Esophagus (tissue), 2 donors: ENCODE results near the gene LIG3. TPM values are rescaled to one million over a fixed set of nuclear protein-coding genes. Genes with fewer than 3 reads are reported as not detected.

ENCODE experiments used
- H3K27ac ChIP-seq, 2 donors: one replicate each; pipeline ENCODE4 v1.5.1; 2013; ENCODE audit warnings: low read depth in 2 of 2, mild to moderate bottlenecking in 2 of 2, inconsistent platforms in 1 of 2, low read length in 1 of 2, moderate library complexity in 1 of 2
- H3K27me3 ChIP-seq, 2 donors: one replicate each; pipeline ENCODE4 v1.6.1; 2013; ENCODE audit warnings: low read length in 2 of 2, control low read depth in 1 of 2, mild to moderate bottlenecking in 1 of 2; ENCODE audit not compliant: insufficient read depth in 2 of 2, control insufficient read depth in 1 of 2
- H3K36me3 ChIP-seq, 2 donors: one replicate each; pipeline ENCODE4 v1.6.1; 2013; ENCODE audit warnings: low read length in 1 of 2; ENCODE audit not compliant: control insufficient read depth in 2 of 2, insufficient read depth in 2 of 2
- H3K4me1 ChIP-seq, 2 donors: one replicate each; pipeline ENCODE4 v1.6.1; 2013; ENCODE audit warnings: low read length in 1 of 2; ENCODE audit not compliant: control insufficient read depth in 2 of 2, insufficient read depth in 2 of 2
- H3K4me3 ChIP-seq, 2 donors: one replicate each; pipeline ENCODE4 v1.5.1; 2013; ENCODE audit warnings: low read length in 2 of 2, mild to moderate bottlenecking in 2 of 2, low read depth in 1 of 2, moderate library complexity in 1 of 2
- H3K9me3 ChIP-seq, 2 donors: one replicate each; pipeline ENCODE4 v1.6.1; 2013; ENCODE audit warnings: mild to moderate bottlenecking in 2 of 2, low read depth in 1 of 2, low read length in 1 of 2, moderate library complexity in 1 of 2; ENCODE audit not compliant: control insufficient read depth in 2 of 2, insufficient read depth in 1 of 2
- WGBS, 2 donors: extraction: QIAGEN DNeasy Blood & Tissue Kit; methylation state at CpG; one replicate each; pipeline ENCODE4 v1.1.7; 2013; 5-methylcytosine and 5-hydroxymethylcytosine counted together
- polyA plus RNA-seq, 2 donors: library from polyadenylated mRNA; stranded (reverse); fragments of 200-250 nt; gene quantifications; one replicate each; pipeline ENCODE4 v1.2.3, GENCODE V29; 2013
- donor health status: healthy with polysubstance abuse.
- donor health status: Bipolar disorder and iron deficiency.

Gene LIG3
- polyA plus RNA-seq, 2 donors, result 6.2 to 9.2 TPM

DNA sequence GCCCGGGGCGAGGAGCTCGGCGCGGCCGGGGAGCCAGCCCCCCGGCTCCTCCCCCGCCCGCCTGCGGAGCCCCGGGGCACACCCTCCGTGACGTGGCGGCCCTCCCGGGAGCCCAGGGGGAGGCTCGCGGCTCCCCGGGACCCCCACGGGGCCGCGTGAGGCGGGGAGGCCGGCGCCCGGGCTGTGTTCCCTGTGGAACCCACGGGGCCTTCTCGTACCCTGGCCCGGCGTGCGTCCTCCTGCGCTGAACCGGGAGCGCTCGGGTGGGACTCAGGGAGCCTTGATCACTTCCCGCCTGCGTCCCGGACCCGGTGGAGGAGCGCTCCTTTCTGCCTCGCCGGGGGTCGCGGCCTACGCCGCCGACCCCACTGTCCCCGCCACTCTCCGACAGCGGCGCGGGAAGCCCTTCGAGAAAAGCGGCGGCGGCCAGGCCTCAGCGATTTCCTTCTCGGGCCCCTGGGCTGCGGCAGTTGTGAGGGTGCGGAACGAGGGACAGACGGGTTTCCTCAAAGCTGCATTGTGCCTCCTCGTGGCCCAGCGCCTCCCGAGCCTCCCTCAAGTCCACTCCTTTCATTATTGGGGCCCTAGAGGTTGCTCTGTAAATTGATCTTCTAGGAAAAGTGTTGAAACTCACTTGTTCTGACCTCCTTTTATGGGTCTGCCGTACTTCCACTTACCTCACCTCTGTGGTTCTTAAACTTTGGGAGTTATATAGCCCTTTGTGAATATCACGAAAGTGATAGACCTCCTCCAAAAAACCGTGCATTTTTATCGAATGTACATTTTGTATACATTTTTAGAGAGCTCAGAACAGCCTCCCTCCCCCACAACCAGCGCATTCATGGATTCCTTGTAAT is 597 bp downstream of the LIG3 start:
- H3K4me1 ChIP-seq, result peaks cover 0 to 5% of the 10 kb centered on the region in 2 donors
- no peaks in the 10 kb centered on the region for H3K27me3 ChIP-seq
- H3K9me3 ChIP-seq, result no peaks in the 10 kb centered on the region
- no peaks in the 10 kb centered on the region for H3K36me3 ChIP-seq
- 0 to 1% methylated on average over 53 to 69 of the region's 69 CpGs for whole genome bisulfite sequencing, 2 donors
- H3K27ac ChIP-seq, result peak overlapping the region; percentile 94 to 99
- peak overlapping the region; percentile 69 to 90 for H3K4me3 ChIP-seq

DNA sequence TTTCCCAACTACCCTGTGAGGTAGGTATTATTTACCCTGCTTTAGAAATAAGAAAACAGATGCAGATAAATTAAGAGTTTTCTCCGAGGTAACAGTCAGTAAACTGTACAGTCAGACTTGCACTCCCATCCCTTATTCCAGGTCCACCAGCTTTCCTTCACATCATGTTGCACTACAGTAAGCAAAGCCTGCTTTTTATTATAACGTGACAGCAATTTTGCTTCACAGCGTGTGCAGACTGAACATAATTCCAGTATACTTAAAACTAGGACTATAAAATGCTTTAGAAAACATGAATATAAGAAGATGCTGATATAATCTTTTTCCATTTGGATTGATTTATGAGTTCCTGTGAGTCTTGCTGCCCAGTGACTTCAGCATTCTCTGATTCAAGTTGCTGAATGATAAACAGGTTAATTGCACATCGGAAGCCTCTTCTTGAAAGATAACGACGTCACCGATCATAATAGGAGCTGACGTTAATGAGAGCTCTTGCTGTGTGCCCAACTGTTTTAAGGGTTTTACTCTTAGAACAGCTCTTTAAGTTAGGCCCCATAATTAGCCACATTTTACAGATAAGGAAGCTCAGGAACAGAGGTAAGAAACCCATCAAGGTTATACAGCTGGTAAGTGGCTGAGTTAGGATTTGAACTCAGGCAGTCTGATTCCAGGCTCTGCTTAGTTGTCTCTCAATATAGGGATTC is 1.4 kb downstream of the LIG3 start:
- Histone ChIP-seq H3K36me3 (no peaks in the 10 kb centered on the region), H3K9me3 (no peaks in the 10 kb centered on the region), H3K4me3 (peak overlapping the region; percentile 69 to 90), H3K4me1 (peaks cover 0 to 5% of the 10 kb centered on the region in 2 donors), H3K27ac (peak overlapping the region; percentile 94 to 99), H3K27me3 (no peaks in the 10 kb centered on the region)
- WGBS, 2 donors, result 12 to 15% methylated on average over 8 of the region's 8 CpGs

DNA sequence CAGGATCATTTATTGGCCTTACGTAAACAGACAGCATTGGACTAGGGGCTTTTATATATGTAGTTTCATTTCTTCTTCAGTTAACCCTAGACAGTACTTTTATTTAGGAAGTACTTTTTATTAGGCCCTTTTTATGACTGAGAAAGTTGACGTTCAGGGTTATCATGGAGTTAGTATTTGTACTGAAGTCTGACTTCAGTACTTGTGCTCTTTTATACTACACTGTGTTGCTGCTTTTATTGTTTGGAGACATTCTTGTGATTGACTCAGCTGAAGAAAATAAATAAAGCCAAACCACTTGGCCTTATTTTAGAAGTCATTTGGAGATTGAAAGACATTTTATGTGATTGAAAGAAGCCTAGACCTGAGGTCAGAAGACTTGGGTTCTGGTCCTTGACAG is 6.9 kb downstream of the LIG3 start:
- no peaks in the 10 kb centered on the region for H3K9me3 ChIP-seq
- peaks cover 2 to 5% of the 10 kb centered on the region in 2 donors for H3K4me1 ChIP-seq
- WGBS, 2 donors, result 89% methylated on average over 2 of the region's 2 CpGs
- H3K36me3 ChIP-seq, result peaks cover 7 to 9% of the 10 kb centered on the region in 2 donors
- no peak overlapping the region for H3K27ac ChIP-seq
- no peaks in the 10 kb centered on the region for H3K27me3 ChIP-seq
- no peak overlapping the region for H3K4me3 ChIP-seq

DNA sequence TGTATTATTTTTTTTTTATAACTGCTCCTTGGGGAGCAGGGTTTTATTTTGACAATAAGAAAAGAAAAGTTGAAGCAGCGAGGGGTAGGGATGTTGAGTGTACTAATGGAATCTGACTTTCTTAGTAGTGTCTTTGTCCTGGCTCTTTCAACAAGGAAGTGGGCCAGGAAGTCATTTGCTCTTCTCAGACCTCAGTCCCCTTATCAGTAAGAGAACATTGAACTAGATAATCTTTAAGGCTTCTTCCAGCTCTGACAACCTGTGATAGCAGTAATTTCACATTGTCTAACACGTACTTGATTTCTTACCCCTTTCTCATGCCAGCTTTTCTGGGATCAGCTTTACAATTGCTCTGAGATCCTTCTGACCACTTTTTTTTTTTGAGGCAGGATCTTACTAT is 8.3 kb downstream of the LIG3 start:
- Histone ChIP-seq H3K9me3 (no peaks in the 10 kb centered on the region), H3K27ac (no peak overlapping the region), H3K36me3 (peaks cover 7 to 15% of the 10 kb centered on the region in 2 donors), H3K4me1 (peaks cover 0 to 2% of the 10 kb centered on the region in 2 donors), H3K4me3 (no peak overlapping the region), H3K27me3 (no peaks in the 10 kb centered on the region)
- WGBS, 2 donors, result 89 to 93% methylated on average over 2 of the region's 2 CpGs

DNA sequence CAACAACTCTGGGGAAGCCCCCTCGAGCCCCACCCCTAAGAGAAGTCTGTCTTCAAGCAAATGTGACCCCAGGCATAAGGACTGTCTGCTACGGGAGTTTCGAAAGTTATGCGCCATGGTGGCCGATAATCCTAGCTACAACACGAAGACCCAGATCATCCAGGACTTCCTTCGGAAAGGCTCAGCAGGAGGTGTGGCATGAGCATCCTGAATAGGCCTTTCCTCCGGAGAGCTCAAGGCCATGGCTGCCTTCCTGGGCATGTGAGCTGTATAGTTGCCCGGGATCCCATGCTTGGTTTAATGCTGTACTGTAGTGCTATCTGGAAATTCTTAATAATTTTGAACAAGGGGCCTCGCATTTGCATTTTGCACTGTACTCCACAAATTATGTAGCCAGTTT is 9.2 kb downstream of the LIG3 start:
- Histone ChIP-seq H3K4me1 (peaks cover 0 to 2% of the 10 kb centered on the region in 2 donors), H3K4me3 (no peak overlapping the region), H3K27ac (no peak overlapping the region), H3K27me3 (no peaks in the 10 kb centered on the region), H3K36me3 (peaks cover 7 to 19% of the 10 kb centered on the region in 2 donors), H3K9me3 (no peaks in the 10 kb centered on the region)
- WGBS, 2 donors, result 90 to 92% methylated on average over 10 of the region's 10 CpGs

DNA sequence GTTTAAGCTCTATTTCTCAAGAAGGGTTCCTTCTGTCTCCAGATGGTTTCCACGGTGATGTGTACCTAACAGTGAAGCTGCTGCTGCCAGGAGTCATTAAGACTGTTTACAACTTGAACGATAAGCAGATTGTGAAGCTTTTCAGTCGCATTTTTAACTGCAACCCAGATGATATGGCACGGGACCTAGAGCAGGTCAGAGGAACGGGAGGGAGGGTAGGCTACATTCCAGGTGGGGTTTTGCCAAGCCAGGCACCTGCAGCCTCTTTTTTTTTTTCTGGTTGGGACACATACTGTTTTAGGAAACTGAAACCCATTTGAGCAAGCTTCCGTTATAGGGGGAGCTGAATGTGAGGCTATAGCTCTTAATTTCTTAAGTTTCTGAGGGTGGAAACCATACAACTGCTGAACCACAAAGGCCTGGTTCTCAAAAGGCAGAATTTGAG is 10.6 kb downstream of the LIG3 start:
- H3K27ac ChIP-seq, result no peak overlapping the region
- H3K27me3 ChIP-seq, result no peaks in the 10 kb centered on the region
- 40 to 53% methylated on average over 6 of the region's 6 CpGs for WGBS, 2 donors
- H3K4me1 ChIP-seq, result peaks cover 0 to 2% of the 10 kb centered on the region in 2 donors
- no peaks in the 10 kb centered on the region for H3K9me3 ChIP-seq
- peaks cover 11 to 26% of the 10 kb centered on the region in 2 donors for H3K36me3 ChIP-seq
- no peak overlapping the region for H3K4me3 ChIP-seq

DNA sequence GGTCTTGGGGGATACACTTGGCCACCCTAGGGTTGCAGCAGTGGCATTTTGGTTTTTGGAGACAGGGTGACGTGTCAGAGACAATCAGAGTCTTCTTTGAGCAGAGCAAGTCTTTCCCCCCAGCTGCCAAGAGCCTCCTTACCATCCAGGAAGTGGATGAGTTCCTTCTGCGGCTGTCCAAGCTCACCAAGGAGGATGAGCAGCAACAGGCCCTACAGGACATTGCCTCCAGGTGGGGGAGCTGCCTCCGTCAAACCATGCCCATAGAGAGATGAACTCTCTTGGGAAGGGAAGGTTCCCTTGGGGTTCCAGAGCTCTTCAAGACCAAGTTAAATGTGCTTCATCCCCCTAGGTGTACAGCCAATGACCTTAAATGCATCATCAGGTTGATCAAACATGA is 11.3 kb downstream of the LIG3 start:
- no peak overlapping the region for H3K4me3 ChIP-seq
- peaks cover 0 to 2% of the 10 kb centered on the region in 2 donors for H3K4me1 ChIP-seq
- WGBS, 2 donors, result 84 to 90% methylated on average over 3 of the region's 3 CpGs
- H3K9me3 ChIP-seq, result no peaks in the 10 kb centered on the region
- H3K27me3 ChIP-seq, result no peaks in the 10 kb centered on the region
- H3K27ac ChIP-seq, result no peak overlapping the region
- H3K36me3 ChIP-seq, result peaks cover 11 to 28% of the 10 kb centered on the region in 2 donors

DNA sequence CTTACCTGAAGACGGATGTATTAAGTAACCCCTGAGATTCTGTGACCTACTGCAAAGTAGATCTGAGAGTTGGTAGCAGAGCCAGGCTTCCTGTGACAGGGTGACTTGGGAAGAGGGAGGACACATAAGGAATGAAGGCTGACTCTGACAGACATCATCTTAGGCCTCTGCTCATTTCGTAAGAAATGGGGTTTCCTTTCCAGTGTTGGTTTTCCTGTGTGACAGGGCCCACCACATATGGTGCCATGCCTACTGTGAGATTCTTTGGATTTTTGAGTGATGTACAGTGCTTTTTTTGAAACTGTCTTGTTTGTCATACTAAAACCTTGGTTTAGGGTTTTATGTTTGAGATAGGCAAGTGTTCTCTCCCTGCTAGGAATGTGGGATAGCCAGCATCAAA is 12.7 kb downstream of the LIG3 start:
- no peak overlapping the region for H3K27ac ChIP-seq
- no peaks in the 10 kb centered on the region for H3K27me3 ChIP-seq
- H3K4me3 ChIP-seq, result no peak overlapping the region
- WGBS, 2 donors, result 71 to 75% methylated on average over 2 of the region's 2 CpGs
- no peaks in the 10 kb centered on the region for H3K9me3 ChIP-seq
- H3K36me3 ChIP-seq, result peaks cover 11 to 28% of the 10 kb centered on the region in 2 donors
- H3K4me1 ChIP-seq, result peaks cover 2 to 4% of the 10 kb centered on the region in 2 donors

DNA sequence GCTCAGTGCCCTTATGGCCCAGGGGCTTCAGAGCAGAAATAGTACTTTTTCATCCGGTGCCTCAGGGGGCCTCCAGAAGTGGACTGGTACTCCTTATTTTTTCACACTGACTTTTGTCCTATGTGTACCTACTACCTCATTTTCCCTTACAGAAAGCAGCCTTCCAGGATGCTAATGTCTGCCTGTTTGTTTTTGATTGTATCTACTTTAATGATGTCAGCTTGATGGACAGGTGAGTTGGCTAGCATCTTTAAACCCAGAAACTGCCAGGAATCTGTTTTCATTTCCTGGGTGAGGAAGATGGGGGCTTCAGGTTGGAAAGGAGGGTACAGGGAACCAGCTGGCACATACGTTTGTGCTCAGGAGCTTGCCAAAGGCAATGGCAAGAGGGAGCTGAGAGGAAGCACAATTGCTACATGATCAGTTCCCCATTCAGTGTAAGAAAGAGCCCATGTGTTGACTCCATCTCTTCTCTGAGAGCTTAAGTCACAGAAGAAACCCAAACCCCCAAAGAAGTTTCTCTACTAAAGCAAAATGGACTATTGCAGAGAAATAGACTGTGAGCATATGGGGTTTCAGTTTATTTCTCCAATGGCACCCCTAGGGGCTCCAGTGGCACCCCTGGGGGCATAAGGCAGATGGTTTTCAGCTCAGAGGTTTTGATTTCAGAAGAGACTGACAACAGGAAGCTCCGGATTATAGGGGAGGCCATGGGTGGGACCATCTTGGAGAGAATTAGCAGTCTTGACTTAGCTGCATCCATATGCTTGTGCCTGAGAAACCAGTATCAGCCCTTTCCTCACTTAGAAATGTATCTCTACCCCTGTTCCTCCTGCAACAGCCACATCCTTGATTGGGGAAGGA is 16.3 kb downstream of the LIG3 start:
- peak overlapping the region; percentile 18 to 77 for H3K27ac ChIP-seq
- H3K9me3 ChIP-seq, result no peaks in the 10 kb centered on the region
- peaks cover 6 to 33% of the 10 kb centered on the region in 2 donors for H3K36me3 ChIP-seq
- H3K27me3 ChIP-seq, result no peaks in the 10 kb centered on the region
- no peak overlapping the region for H3K4me3 ChIP-seq
- WGBS, 2 donors, result 68 to 71% methylated on average over 3 of the region's 3 CpGs
- peaks cover under 1 to 8% of the 10 kb centered on the region in 2 donors for H3K4me1 ChIP-seq
